Measurements from ENCODE around the gene BRWD1. TPM values are rescaled to one million over a fixed set of nuclear protein-coding genes. Genes with fewer than 3 reads are reported as not detected.
A peak's percentile ranks its signal among the peaks of the same experiment; 100 is the strongest.

The BRWD1 gene
- total RNA-seq, 2 experiments from 2014 or later, result 53.2 to 61.7 TPM

DNA sequence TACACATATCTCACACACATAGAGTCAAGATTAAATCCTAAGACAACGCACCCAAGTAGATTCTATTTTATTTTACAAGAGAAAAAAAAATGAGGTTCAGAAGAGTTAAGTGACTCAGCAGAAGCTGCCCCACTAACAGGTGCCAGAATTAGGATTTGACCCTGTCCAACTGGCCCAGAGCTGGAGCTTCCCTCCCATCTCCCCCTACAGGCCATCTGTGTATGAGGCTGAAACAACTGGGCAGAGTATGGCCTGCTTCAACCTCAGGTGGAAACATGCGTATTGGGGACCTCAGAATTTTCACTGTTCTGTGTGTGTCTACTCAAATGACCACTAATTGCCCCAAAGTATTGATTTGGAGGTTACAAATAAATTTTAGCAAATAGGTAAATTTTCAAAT is 160.1 kb downstream of the BRWD1 start:
- no peaks in the 10 kb centered on the region for H3K36me3 ChIP-seq (ENCODE audit: insufficient read depth, low read length)
- H3K79me2 ChIP-seq (ENCODE audit: insufficient read depth, low read depth, low read length), result no peaks in the 10 kb centered on the region
- no peak overlapping the region for H2AFZ ChIP-seq (ENCODE audit: low read length)
- H3K4me1 ChIP-seq (ENCODE audit: insufficient read depth, low read length, poor library complexity, severe bottlenecking), result no peaks in the 10 kb centered on the region
- H3K9me3 ChIP-seq (ENCODE audit: low read length), result no peaks in the 10 kb centered on the region
- no peaks in the 10 kb centered on the region for H4K20me1 ChIP-seq (ENCODE audit: insufficient read depth, low read length)
- DNase-seq (ENCODE audit: low spot score), result peak; percentile 10
- no peak overlapping the region for H3K4me2 ChIP-seq (ENCODE audit: low read length)
- no peak for TF ChIP-seq EZH2phosphoT487 (IDR thresholded peaks at IDR 0.05; ENCODE audit: borderline replicate concordance, low read depth, low read length)
- TF ChIP-seq, protein P1, sequence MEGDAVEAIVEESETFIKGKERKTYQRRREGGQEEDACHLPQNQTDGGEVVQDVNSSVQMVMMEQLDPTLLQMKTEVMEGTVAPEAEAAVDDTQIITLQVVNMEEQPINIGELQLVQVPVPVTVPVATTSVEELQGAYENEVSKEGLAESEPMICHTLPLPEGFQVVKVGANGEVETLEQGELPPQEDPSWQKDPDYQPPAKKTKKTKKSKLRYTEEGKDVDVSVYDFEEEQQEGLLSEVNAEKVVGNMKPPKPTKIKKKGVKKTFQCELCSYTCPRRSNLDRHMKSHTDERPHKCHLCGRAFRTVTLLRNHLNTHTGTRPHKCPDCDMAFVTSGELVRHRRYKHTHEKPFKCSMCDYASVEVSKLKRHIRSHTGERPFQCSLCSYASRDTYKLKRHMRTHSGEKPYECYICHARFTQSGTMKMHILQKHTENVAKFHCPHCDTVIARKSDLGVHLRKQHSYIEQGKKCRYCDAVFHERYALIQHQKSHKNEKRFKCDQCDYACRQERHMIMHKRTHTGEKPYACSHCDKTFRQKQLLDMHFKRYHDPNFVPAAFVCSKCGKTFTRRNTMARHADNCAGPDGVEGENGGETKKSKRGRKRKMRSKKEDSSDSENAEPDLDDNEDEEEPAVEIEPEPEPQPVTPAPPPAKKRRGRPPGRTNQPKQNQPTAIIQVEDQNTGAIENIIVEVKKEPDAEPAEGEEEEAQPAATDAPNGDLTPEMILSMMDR (conservative IDR thresholded peaks at IDR 0.05; ENCODE audit: low read length), result peak; percentile 69
- H3K9me2 ChIP-seq (ENCODE audit: insufficient read depth, low read length), result no peaks in the 10 kb centered on the region
- no TSS peak for BruUV-seq (replicated peaks)
- ChIA-PET POLR2A (interaction anchor here (0.9 kb wide), 1 partner anchor 13 kb away, joined by 3 read pairs; no protein-coding TSS in a partner anchor), CTCF (ENCODE audit: unreplicated experiment) (no interaction called here)
- H3K27ac ChIP-seq (ENCODE audit: low read depth, low read length, poor library complexity, severe bottlenecking), result no peak overlapping the region
- intact Hi-C loops (cut with micrococcal nuclease; ENCODE audit: unreplicated experiment), result no loop called here
- H3K4me3 ChIP-seq (ENCODE audit: low read depth, low read length, poor library complexity, severe bottlenecking), result no peak overlapping the region

DNA sequence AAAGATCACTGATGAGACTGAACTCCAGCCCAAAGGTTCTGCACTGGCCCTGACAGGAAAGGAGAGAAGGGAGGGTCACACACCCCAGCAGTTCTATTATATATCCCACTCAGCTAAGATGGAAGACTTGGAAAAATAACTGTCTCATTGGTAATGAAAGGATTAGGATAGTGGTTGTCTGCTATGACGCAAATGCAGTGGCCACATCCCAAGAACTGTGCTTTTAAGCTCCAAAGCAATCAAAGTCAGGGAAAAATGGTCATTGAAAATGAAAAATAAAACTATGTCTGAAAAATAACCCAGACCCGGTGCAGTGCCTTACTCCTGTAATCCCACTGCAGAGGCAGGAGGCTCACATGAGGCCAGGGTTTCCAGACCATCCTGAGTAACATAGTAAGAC is 161.2 kb downstream of the BRWD1 start:
- H3K9me2 ChIP-seq (ENCODE audit: insufficient read depth, low read length), result no peaks in the 10 kb centered on the region
- no peaks in the 10 kb centered on the region for H3K79me2 ChIP-seq (ENCODE audit: insufficient read depth, low read depth, low read length)
- H3K4me1 ChIP-seq (ENCODE audit: insufficient read depth, low read length, poor library complexity, severe bottlenecking), result no peaks in the 10 kb centered on the region
- DNase-seq (ENCODE audit: low spot score), result no peak
- POLR2A ChIA-PET, result no interaction called here
- no peak overlapping the region for H3K4me3 ChIP-seq (ENCODE audit: low read depth, low read length, poor library complexity, severe bottlenecking)
- H3K27ac ChIP-seq (ENCODE audit: low read depth, low read length, poor library complexity, severe bottlenecking), result no peak overlapping the region
- H3K9me3 ChIP-seq (ENCODE audit: low read length), result no peaks in the 10 kb centered on the region
- no peak overlapping the region for H3K4me2 ChIP-seq (ENCODE audit: low read length)
- CTCF ChIA-PET (ENCODE audit: unreplicated experiment), result no interaction called here
- no peak for TF ChIP-seq EZH2phosphoT487 (IDR thresholded peaks at IDR 0.05; ENCODE audit: borderline replicate concordance, low read depth, low read length)
- TF ChIP-seq, protein P1 (conservative IDR thresholded peaks at IDR 0.05; ENCODE audit: low read length), result no peak
- no peaks in the 10 kb centered on the region for H3K36me3 ChIP-seq (ENCODE audit: insufficient read depth, low read length)
- no TSS peak for BruUV-seq (replicated peaks)
- H2AFZ ChIP-seq (ENCODE audit: low read length), result no peak overlapping the region
- intact Hi-C loops (cut with micrococcal nuclease; ENCODE audit: unreplicated experiment), result no loop called here
- H4K20me1 ChIP-seq (ENCODE audit: insufficient read depth, low read length), result no peaks in the 10 kb centered on the region

DNA sequence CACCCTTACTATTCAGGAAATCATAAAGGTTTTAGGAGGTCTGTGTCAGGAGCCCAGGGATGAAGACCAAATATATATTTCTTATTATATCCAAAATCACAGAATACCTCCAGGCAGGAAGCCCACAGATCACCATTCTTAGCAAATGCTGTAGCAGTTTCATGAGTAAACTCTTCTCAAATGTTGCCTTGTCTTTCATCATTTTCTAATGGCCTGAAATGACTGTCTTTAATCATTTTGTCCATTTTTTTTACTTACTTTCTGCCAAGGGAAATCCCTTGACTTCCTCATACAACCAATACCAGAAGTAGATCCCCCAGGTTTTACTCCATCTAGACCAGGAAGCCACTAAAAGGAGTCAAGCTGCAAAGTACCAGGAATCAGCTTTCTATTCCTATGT is 162.6 kb downstream of the BRWD1 start:
- no peaks in the 10 kb centered on the region for H4K20me1 ChIP-seq (ENCODE audit: insufficient read depth, low read length)
- intact Hi-C loops (cut with micrococcal nuclease; ENCODE audit: unreplicated experiment), result no loop called here
- no peaks in the 10 kb centered on the region for H3K9me3 ChIP-seq (ENCODE audit: low read length)
- no peaks in the 10 kb centered on the region for H3K36me3 ChIP-seq (ENCODE audit: insufficient read depth, low read length)
- H3K27ac ChIP-seq (ENCODE audit: low read depth, low read length, poor library complexity, severe bottlenecking), result no peak overlapping the region
- H3K4me3 ChIP-seq (ENCODE audit: low read depth, low read length, poor library complexity, severe bottlenecking), result no peak overlapping the region
- no peaks in the 10 kb centered on the region for H3K4me1 ChIP-seq (ENCODE audit: insufficient read depth, low read length, poor library complexity, severe bottlenecking)
- no peaks in the 10 kb centered on the region for H3K9me2 ChIP-seq (ENCODE audit: insufficient read depth, low read length)
- no peak overlapping the region for H2AFZ ChIP-seq (ENCODE audit: low read length)
- no TSS peak for BruUV-seq (replicated peaks)
- POLR2A ChIA-PET, result interaction anchor here (0.5 to 0.6 kb wide), 2 partner anchors 69 to 638 kb away, joined by 3 read pairs; no protein-coding TSS in a partner anchor
- H3K79me2 ChIP-seq (ENCODE audit: insufficient read depth, low read depth, low read length), result no peaks in the 10 kb centered on the region
- CTCF ChIA-PET (ENCODE audit: unreplicated experiment), result no interaction called here
- DNase-seq (ENCODE audit: low spot score), result no peak
- TF ChIP-seq, protein P1 (conservative IDR thresholded peaks at IDR 0.05; ENCODE audit: low read length), result no peak
- no peak for TF ChIP-seq EZH2phosphoT487 (IDR thresholded peaks at IDR 0.05; ENCODE audit: borderline replicate concordance, low read depth, low read length)
- no peak overlapping the region for H3K4me2 ChIP-seq (ENCODE audit: low read length)
